ENCODE data around the gene SCN4A. TPM values are rescaled to one million over a fixed set of nuclear protein-coding genes. Genes with fewer than 3 reads are reported as not detected.

Gene SCN4A
- total RNA-seq, 2 donors from 2014 or later = 1.1 TPM; not detected in 1

DNA sequence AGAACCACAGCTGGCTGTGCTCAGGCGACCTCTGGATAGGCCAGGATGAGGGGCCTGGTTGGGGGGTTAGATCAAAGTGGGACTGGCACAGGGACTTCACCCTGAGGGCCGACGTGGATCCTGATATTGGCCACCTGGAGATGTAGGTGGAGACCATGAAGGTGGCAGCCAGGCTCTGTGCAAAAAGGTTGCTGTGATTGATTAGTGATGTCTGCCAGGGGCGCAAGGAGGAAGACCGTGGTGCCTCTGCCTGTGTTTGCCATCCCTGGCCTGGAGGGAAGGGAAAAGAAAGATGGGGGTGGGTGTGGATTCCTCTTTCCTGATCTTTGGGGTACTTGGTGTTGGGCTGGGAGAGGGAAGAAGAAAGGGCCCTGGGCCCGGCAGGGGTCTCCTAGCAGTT lies 529 bp upstream of the SCN4A start:
- DNase-seq (ENCODE audit: low spot score) (no peak), ATAC-seq (ENCODE audit: insufficient number of reproducible peaks, low FRiP score, low read depth) (no peak)
- Histone ChIP-seq H3K27me3 (replicated peaks; ENCODE audit: insufficient read depth) (no peaks in the 10 kb centered on the region), H3K4me3 (no peak overlapping the region), H3K4me1 (ENCODE audit: control insufficient read depth in 1 of 2, low read depth in 2 of 2) (no peaks in the 10 kb centered on the region), H3K9me3 (no peaks in the 10 kb centered on the region), H3K36me3 (no peaks in the 10 kb centered on the region), H3K27ac (no peak overlapping the region)
- TF ChIP-seq, protein P1, sequence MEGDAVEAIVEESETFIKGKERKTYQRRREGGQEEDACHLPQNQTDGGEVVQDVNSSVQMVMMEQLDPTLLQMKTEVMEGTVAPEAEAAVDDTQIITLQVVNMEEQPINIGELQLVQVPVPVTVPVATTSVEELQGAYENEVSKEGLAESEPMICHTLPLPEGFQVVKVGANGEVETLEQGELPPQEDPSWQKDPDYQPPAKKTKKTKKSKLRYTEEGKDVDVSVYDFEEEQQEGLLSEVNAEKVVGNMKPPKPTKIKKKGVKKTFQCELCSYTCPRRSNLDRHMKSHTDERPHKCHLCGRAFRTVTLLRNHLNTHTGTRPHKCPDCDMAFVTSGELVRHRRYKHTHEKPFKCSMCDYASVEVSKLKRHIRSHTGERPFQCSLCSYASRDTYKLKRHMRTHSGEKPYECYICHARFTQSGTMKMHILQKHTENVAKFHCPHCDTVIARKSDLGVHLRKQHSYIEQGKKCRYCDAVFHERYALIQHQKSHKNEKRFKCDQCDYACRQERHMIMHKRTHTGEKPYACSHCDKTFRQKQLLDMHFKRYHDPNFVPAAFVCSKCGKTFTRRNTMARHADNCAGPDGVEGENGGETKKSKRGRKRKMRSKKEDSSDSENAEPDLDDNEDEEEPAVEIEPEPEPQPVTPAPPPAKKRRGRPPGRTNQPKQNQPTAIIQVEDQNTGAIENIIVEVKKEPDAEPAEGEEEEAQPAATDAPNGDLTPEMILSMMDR (IDR thresholded peaks at IDR 0.05) = no peak

DNA sequence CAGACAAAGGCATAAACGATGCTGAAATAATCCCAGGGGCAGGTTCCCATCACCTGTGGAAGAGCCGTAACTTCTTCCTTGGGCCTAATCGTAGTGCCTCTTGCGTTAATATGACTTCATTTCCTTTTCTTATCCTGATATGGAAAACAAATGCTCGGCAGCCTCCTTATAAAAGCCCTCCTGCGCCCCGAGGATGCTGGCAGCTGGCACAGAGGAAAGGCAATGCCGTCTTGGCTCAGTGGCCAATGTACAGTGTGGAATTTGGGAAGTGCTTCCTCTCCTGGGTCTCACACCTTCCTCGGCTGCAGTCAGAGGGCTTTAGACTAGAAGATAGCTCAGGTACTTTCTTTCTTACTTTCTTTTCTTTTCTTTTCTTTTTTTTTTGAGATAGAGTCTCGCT lies 3.4 kb downstream of the SCN4A start:
- TF ChIP-seq, protein P1 (IDR thresholded peaks at IDR 0.05) = no peak
- H3K27me3 ChIP-seq (replicated peaks; ENCODE audit: insufficient read depth) = no peaks in the 10 kb centered on the region

GRCh38 chr17:63967953-63968352 lies 4.8 kb downstream of the SCN4A start:
- H3K27me3 ChIP-seq (replicated peaks; ENCODE audit: insufficient read depth) = no peaks in the 10 kb centered on the region
- no peak for DNase-seq (ENCODE audit: low spot score)
- no peaks in the 10 kb centered on the region for H3K4me1 ChIP-seq (ENCODE audit: control insufficient read depth in 1 of 2, low read depth in 2 of 2)
- H3K36me3 ChIP-seq = no peaks in the 10 kb centered on the region
- no peak overlapping the region for H3K4me3 ChIP-seq
- TF ChIP-seq, protein P1 (IDR thresholded peaks at IDR 0.05) = no peak
- no peak for ATAC-seq (ENCODE audit: insufficient number of reproducible peaks, low FRiP score, low read depth)
- no peaks in the 10 kb centered on the region for H3K9me3 ChIP-seq
- H3K27ac ChIP-seq = no peak overlapping the region

More for the DNA sequence above, 3.4 kb downstream of the SCN4A start:
- Histone ChIP-seq H3K36me3 (no peaks in the 10 kb centered on the region), H3K4me3 (no peak overlapping the region), H3K4me1 (ENCODE audit: control insufficient read depth in 1 of 2, low read depth in 2 of 2) (no peaks in the 10 kb centered on the region), H3K9me3 (no peaks in the 10 kb centered on the region), H3K27ac (no peak overlapping the region)
- DNase-seq (ENCODE audit: low spot score) (no peak), ATAC-seq (ENCODE audit: insufficient number of reproducible peaks, low FRiP score, low read depth) (no peak)

DNA sequence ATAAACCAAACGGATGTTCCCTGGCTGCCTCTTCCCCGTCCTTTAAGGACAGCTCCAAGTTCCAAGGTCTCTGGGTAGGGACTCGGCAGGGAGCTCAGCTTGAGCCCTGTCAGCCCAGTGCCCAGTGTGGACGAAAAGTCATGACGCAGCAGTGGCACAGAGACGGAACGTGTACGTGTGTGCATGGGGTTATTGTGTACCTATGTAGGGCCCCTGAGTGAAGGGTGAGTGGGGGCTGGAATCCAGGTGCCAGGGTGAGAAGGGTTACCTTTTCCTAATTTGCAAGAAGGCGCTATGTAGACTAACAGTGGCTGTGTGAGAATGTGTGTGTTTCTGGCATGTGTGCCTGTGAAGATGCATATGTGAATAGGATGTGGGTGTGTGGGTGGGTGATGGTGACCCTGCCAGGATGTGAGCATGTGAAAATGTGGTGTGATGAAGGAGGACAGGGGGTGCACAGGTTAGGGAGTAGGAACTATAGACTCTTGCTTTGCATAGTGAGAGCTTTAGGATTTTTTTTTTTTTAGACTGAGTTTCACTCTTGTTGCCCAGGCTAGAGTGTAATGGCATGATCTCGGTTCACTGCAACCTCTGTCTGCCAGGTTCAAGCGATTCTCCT lies 6.0 kb downstream of the SCN4A start:
- Histone ChIP-seq H3K27me3 (replicated peaks; ENCODE audit: insufficient read depth) (no peaks in the 10 kb centered on the region), H3K36me3 (no peaks in the 10 kb centered on the region), H3K9me3 (no peaks in the 10 kb centered on the region), H3K4me3 (no peak overlapping the region), H3K4me1 (ENCODE audit: control insufficient read depth in 1 of 2, low read depth in 2 of 2) (no peaks in the 10 kb centered on the region), H3K27ac (no peak overlapping the region)
- TF ChIP-seq, protein P1 (IDR thresholded peaks at IDR 0.05) = no peak
- DNase-seq (ENCODE audit: low spot score) (no peak), ATAC-seq (ENCODE audit: insufficient number of reproducible peaks, low FRiP score, low read depth) (no peak)

GRCh38 chr17:63963123-63963522 lies 9.6 kb downstream of the SCN4A start:
- Histone ChIP-seq H3K36me3 (no peaks in the 10 kb centered on the region), H3K27ac (no peak overlapping the region), H3K4me1 (ENCODE audit: control insufficient read depth in 1 of 2, low read depth in 2 of 2) (peaks cover 0 to 4% of the 10 kb centered on the region in 2 donors), H3K27me3 (replicated peaks; ENCODE audit: insufficient read depth) (no peaks in the 10 kb centered on the region), H3K4me3 (no peak overlapping the region), H3K9me3 (no peaks in the 10 kb centered on the region)
- no peak for ATAC-seq (ENCODE audit: insufficient number of reproducible peaks, low FRiP score, low read depth)
- no peak for DNase-seq (ENCODE audit: low spot score)
- TF ChIP-seq, protein P1 (IDR thresholded peaks at IDR 0.05) = no peak
